GM23338 (cell line): ENCODE results near the gene CHRNA7. TPM values are rescaled to one million over a fixed set of nuclear protein-coding genes. Genes with fewer than 3 reads are reported as not detected.

Experiments used
- ATAC-seq: fragments of 200-7000 bp; cut with Tn5 transposase; 3 replicates; pipeline ENCODE4 v1.9.1; 2020
- DNase-seq: peaks from one replicate; pipeline ENCODE4 v3.0.0-alpha.2; 2015; ENCODE audit warnings: low spot score
- H2AFZ ChIP-seq: fragments of 200-600 bp; sonication (generic); 2 replicates; pipeline ENCODE4 v1.8.0; 2016; ENCODE audit warnings: antibody characterized with exemption, mild to moderate bottlenecking, moderate library complexity
- H3F3A ChIP-seq: fragments of 200-600 bp; sonication (generic); replicated peaks from 2 replicates; pipeline ENCODE4 v1.8.0; 2017; ENCODE audit warnings: antibody characterized with exemption, mixed run types, low read depth
- H3K27ac ChIP-seq: fragments of 200-600 bp; sonication (generic); 2 replicates; pipeline ENCODE4 v1.6.1; 2016; ENCODE audit warnings: low read depth
- H3K27me3 ChIP-seq: fragments of 200-600 bp; sonication (generic); 2 replicates; pipeline ENCODE4 v1.8.0; 2016; ENCODE audit warnings: mild to moderate bottlenecking, mixed run types, moderate library complexity; ENCODE audit not compliant: insufficient read depth
- H3K36me3 ChIP-seq: fragments of 200-600 bp; sonication (generic); 2 replicates; pipeline ENCODE4 v1.8.0; 2016; ENCODE audit warnings: mild to moderate bottlenecking; ENCODE audit not compliant: insufficient read depth
- H3K4me1 ChIP-seq: fragments of 200-600 bp; sonication (generic); 2 replicates; pipeline ENCODE4 v1.8.0; 2016; ENCODE audit warnings: mild to moderate bottlenecking, moderate library complexity; ENCODE audit not compliant: insufficient read depth
- H3K4me2 ChIP-seq: fragments of 200-600 bp; sonication (generic); 2 replicates; pipeline ENCODE4 v1.7.1; 2017; ENCODE audit warnings: mixed run types
- H3K4me3 ChIP-seq: fragments of 200-600 bp; sonication (generic); 2 replicates; pipeline ENCODE4 v1.6.1; 2016; ENCODE audit warnings: mixed run types
- H3K79me2 ChIP-seq: fragments of 200-600 bp; sonication (generic); replicated peaks from 2 replicates; pipeline ENCODE4 v1.8.0; 2017; ENCODE audit warnings: mild to moderate bottlenecking; ENCODE audit not compliant: insufficient read depth
- H3K9me2 ChIP-seq: fragments of 200-600 bp; sonication (generic); 2 replicates; pipeline ENCODE4 v1.8.0; 2017; ENCODE audit not compliant: insufficient read depth
- H4K20me1 ChIP-seq: fragments of 200-600 bp; sonication (generic); replicated peaks from 2 replicates; pipeline ENCODE4 v1.8.0; 2017; ENCODE audit warnings: mild to moderate bottlenecking; ENCODE audit not compliant: insufficient read depth
- H3K27ac Mint-ChIP-seq: 2 replicates; pipeline ENCODE4 v1.8.0; 2020; ENCODE audit warnings: inconsistent platforms, mild to moderate bottlenecking, moderate library complexity, mixed read lengths
- H3K27me3 Mint-ChIP-seq: 3 replicates; pipeline ENCODE4 v1.8.0; 2022; ENCODE audit warnings: low read depth, mild to moderate bottlenecking, moderate library complexity, mixed read lengths, inconsistent platforms; ENCODE audit not compliant: insufficient read depth, poor library complexity
- H3K36me3 Mint-ChIP-seq: 3 replicates; pipeline ENCODE4 v1.8.0; 2021; ENCODE audit warnings: low read depth, mild to moderate bottlenecking, inconsistent platforms, moderate library complexity, mixed read lengths
- H3K4me1 Mint-ChIP-seq: 3 replicates; pipeline ENCODE4 v1.8.0; 2020; ENCODE audit warnings: mild to moderate bottlenecking, inconsistent platforms, mixed read lengths
- H3K4me3 Mint-ChIP-seq: 3 replicates; pipeline ENCODE4 v1.8.0; 2021; ENCODE audit warnings: moderate library complexity, mild to moderate bottlenecking, inconsistent platforms, mixed read lengths
- H3K9me3 Mint-ChIP-seq: 3 replicates; pipeline ENCODE4 v1.8.0; 2020; ENCODE audit warnings: moderate library complexity, mild to moderate bottlenecking, inconsistent platforms, mixed read lengths
- CREB1 ChIP-seq: fragments of 250-450 bp; sonication (Bioruptor Pico); IDR thresholded peaks from 2 replicates; pipeline ENCODE4 v1.5.0; 2020; ENCODE audit warnings: low read depth, mild to moderate bottlenecking, moderate library complexity
- EZH2 ChIP-seq: fragments of 200-600 bp; sonication (generic); IDR thresholded peaks from one replicate; pipeline ENCODE4 v1.8.0; 2017; ENCODE audit warnings: antibody characterized with exemption, mild to moderate bottlenecking, low read depth; ENCODE audit not compliant: unreplicated experiment
- EZH2phosphoT487 ChIP-seq: fragments of 200-600 bp; sonication (generic); IDR thresholded peaks from one replicate; pipeline ENCODE4 v1.8.1; 2018; ENCODE audit warnings: antibody characterized with exemption; ENCODE audit not compliant: unreplicated experiment
- NANOG ChIP-seq: IDR thresholded peaks from 2 replicates; pipeline ENCODE4 v1.6.1; 2016; ENCODE audit warnings: antibody characterized with exemption, borderline replicate concordance
- STAT1 ChIP-seq: IDR thresholded peaks from one replicate; pipeline ENCODE4 v1.6.1; 2016; ENCODE audit warnings: antibody characterized with exemption; ENCODE audit not compliant: unreplicated experiment
- ZNF114 ChIP-seq: fragments of 250-450 bp; sonication (Bioruptor Pico); IDR thresholded peaks from 2 replicates; pipeline ENCODE4 v1.5.0; 2020; ENCODE audit warnings: mild to moderate bottlenecking, moderate library complexity
- ZNF331 ChIP-seq: fragments of 250-450 bp; sonication (Bioruptor Pico); IDR thresholded peaks from 2 replicates; pipeline ENCODE4 v1.5.0; 2020; ENCODE audit warnings: low read depth, mild to moderate bottlenecking, moderate library complexity
- polyA plus RNA-seq: library from polyadenylated mRNA; unstranded; fragments of >200 nt; fragmentation: Nextera tagmentation; extraction: Ambion mirVana; gene quantifications from 2 replicates; pipeline ENCODE4 v1.2.1, GENCODE V29; 2016
- total RNA-seq: library from RNA; depleted of rRNA; stranded (reverse); fragments of >200 nt; shearing (Covaris generic); gene quantifications from 2 replicates; pipeline ENCODE4 v1.2.3, GENCODE V29; 2014
- TF ChIP-seq, protein P1 (sequence below), 2 experiments: fragments of 200-600 bp in 1 of 2; sonication (generic) in 1 of 2; conservative IDR thresholded peaks; 2 replicates each; pipeline versions ENCODE4 v1.5.1 to v1.6.1; 2016 to 2017; ENCODE audit warnings: antibody characterized with exemption in 2 of 2, low read depth in 2 of 2, mild to moderate bottlenecking in 2 of 2, moderate library complexity in 1 of 2
- TF ChIP-seq, protein P2 (sequence below): IDR thresholded peaks from 2 replicates; pipeline ENCODE4 v1.6.1; 2016; ENCODE audit warnings: antibody characterized with exemption
- TF ChIP-seq, protein P3 (sequence below): fragments of 250-450 bp; sonication (Bioruptor Pico); IDR thresholded peaks from 2 replicates; pipeline ENCODE4 v1.5.0; 2020; ENCODE audit warnings: mild to moderate bottlenecking, moderate library complexity

CHRNA7 gene
- total and polyA plus RNA-seq, 2 experiments from 2014 or later = 4.6 to 8.2 TPM

DNA sequence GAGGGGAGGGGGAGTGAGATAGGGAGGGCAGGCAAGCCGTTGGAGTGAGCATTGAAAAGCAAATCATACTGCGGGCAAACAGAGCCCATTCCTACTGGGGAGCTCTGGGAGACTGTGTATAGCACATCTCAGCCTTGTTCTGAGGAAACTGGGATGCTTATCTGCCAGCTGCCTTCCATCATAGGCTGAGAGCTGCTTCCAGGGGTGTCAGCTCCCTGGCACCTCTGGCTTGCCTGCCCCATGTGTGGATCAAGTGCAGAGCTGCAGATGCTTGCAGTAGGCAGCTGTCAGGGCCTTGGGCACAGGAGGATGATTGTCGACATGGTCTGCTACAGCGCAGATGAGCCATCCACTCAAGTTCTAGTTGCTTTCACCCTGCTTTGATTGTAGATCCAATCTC lies 86.8 kb downstream of the CHRNA7 start (continued):
- no peak for TF ChIP-seq EZH2phosphoT487
- no peak for TF ChIP-seq ZNF114 (CRISPR knock-in tag)
- TF ChIP-seq ZNF331 = no peak
- TF ChIP-seq, protein P1, sequence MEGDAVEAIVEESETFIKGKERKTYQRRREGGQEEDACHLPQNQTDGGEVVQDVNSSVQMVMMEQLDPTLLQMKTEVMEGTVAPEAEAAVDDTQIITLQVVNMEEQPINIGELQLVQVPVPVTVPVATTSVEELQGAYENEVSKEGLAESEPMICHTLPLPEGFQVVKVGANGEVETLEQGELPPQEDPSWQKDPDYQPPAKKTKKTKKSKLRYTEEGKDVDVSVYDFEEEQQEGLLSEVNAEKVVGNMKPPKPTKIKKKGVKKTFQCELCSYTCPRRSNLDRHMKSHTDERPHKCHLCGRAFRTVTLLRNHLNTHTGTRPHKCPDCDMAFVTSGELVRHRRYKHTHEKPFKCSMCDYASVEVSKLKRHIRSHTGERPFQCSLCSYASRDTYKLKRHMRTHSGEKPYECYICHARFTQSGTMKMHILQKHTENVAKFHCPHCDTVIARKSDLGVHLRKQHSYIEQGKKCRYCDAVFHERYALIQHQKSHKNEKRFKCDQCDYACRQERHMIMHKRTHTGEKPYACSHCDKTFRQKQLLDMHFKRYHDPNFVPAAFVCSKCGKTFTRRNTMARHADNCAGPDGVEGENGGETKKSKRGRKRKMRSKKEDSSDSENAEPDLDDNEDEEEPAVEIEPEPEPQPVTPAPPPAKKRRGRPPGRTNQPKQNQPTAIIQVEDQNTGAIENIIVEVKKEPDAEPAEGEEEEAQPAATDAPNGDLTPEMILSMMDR (conservative IDR thresholded peaks at IDR 0.05; ENCODE audit: low read depth in 2 of 2) = no peak
- TF ChIP-seq STAT1 = no peak
- no peak for TF ChIP-seq CREB1 (CRISPR knock-in tag)
- TF ChIP-seq, protein P2, sequence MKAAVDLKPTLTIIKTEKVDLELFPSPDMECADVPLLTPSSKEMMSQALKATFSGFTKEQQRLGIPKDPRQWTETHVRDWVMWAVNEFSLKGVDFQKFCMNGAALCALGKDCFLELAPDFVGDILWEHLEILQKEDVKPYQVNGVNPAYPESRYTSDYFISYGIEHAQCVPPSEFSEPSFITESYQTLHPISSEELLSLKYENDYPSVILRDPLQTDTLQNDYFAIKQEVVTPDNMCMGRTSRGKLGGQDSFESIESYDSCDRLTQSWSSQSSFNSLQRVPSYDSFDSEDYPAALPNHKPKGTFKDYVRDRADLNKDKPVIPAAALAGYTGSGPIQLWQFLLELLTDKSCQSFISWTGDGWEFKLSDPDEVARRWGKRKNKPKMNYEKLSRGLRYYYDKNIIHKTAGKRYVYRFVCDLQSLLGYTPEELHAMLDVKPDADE = no peak

DNA sequence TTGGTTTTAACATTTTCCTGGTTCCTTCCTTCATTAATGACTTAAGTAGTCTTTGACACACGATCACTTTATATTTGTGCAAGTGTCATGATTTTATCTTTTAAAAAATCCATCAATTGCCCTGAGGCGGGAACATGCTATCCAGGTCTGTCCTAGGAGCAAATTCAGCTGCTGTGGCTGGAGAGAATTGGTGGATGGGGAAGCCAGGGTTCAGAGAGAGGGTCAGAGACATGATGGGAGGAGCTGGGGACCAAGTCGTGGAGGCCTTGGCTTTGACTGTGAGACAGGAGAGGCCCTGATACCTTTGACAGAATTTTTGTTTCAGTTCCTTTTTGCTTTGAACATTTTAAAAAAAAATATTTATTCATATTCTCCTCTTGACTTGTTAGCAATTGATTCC lies 89.0 kb downstream of the CHRNA7 start:
- no peaks in the 10 kb centered on the region for H3K4me1 ChIP-seq
- no peak overlapping the region for H3K4me2 ChIP-seq
- H3K27me3 Mint-ChIP-seq = peaks cover 5% of the 10 kb centered on the region
- no peak overlapping the region for H3K27ac Mint-ChIP-seq
- H3K36me3 Mint-ChIP-seq = no peaks in the 10 kb centered on the region
- no peaks in the 10 kb centered on the region for H3K79me2 ChIP-seq
- H3K27ac ChIP-seq = no peak overlapping the region
- DNase-seq (no peak), ATAC-seq (no peak)
- H3F3A ChIP-seq = no peaks in the 10 kb centered on the region
- no peaks in the 10 kb centered on the region for H3K36me3 ChIP-seq
- no peak overlapping the region for H3K4me3 ChIP-seq
- no peak overlapping the region for H2AFZ ChIP-seq
- H3K27me3 ChIP-seq = no peaks in the 10 kb centered on the region
- no peak overlapping the region for H3K4me3 Mint-ChIP-seq
- no peaks in the 10 kb centered on the region for H3K9me3 Mint-ChIP-seq
- no peaks in the 10 kb centered on the region for H4K20me1 ChIP-seq
- no peaks in the 10 kb centered on the region for H3K9me2 ChIP-seq
- H3K4me1 Mint-ChIP-seq = peaks cover 7% of the 10 kb centered on the region; the same call in 1 of the 3 replicates
- TF ChIP-seq EZH2 = no peak
- TF ChIP-seq, protein P1 (conservative IDR thresholded peaks at IDR 0.05; ENCODE audit: low read depth in 2 of 2) = no peak
- TF ChIP-seq ZNF114 (CRISPR knock-in tag) = no peak
- no peak for TF ChIP-seq NANOG
- TF ChIP-seq, protein P3, sequence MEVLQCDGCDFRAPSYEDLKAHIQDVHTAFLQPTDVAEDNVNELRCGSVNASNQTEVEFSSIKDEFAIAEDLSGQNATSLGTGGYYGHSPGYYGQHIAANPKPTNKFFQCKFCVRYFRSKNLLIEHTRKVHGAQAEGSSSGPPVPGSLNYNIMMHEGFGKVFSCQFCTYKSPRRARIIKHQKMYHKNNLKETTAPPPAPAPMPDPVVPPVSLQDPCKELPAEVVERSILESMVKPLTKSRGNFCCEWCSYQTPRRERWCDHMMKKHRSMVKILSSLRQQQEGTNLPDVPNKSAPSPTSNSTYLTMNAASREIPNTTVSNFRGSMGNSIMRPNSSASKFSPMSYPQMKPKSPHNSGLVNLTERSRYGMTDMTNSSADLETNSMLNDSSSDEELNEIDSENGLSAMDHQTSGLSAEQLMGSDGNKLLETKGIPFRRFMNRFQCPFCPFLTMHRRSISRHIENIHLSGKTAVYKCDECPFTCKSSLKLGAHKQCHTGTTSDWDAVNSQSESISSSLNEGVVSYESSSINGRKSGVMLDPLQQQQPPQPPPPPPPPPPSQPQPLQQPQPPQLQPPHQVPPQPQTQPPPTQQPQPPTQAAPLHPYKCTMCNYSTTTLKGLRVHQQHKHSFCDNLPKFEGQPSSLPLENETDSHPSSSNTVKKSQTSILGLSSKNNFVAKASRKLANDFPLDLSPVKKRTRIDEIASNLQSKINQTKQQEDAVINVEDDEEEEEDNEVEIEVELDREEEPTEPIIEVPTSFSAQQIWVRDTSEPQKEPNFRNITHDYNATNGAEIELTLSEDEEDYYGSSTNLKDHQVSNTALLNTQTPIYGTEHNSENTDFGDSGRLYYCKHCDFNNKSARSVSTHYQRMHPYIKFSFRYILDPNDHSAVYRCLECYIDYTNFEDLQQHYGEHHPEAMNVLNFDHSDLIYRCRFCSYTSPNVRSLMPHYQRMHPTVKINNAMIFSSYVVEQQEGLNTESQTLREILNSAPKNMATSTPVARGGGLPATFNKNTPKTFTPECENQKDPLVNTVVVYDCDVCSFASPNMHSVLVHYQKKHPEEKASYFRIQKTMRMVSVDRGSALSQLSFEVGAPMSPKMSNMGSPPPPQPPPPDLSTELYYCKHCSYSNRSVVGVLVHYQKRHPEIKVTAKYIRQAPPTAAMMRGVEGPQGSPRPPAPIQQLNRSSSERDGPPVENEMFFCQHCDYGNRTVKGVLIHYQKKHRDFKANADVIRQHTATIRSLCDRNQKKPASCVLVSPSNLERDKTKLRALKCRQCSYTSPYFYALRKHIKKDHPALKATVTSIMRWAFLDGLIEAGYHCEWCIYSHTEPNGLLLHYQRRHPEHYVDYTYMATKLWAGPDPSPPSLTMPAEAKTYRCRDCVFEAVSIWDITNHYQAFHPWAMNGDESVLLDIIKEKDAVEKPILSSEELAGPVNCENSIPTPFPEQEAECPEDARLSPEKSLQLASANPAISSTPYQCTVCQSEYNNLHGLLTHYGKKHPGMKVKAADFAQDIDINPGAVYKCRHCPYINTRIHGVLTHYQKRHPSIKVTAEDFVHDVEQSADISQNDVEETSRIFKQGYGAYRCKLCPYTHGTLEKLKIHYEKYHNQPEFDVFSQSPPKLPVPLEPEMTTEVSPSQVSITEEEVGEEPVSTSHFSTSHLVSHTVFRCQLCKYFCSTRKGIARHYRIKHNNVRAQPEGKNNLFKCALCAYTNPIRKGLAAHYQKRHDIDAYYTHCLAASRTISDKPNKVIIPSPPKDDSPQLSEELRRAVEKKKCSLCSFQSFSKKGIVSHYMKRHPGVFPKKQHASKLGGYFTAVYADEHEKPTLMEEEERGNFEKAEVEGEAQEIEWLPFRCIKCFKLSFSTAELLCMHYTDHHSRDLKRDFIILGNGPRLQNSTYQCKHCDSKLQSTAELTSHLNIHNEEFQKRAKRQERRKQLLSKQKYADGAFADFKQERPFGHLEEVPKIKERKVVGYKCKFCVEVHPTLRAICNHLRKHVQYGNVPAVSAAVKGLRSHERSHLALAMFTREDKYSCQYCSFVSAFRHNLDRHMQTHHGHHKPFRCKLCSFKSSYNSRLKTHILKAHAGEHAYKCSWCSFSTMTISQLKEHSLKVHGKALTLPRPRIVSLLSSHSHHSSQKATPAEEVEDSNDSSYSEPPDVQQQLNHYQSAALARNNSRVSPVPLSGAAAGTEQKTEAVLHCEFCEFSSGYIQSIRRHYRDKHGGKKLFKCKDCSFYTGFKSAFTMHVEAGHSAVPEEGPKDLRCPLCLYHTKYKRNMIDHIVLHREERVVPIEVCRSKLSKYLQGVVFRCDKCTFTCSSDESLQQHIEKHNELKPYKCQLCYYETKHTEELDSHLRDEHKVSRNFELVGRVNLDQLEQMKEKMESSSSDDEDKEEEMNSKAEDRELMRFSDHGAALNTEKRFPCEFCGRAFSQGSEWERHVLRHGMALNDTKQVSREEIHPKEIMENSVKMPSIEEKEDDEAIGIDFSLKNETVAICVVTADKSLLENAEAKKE = no peak
